VCaP (cell line): ENCODE results near the gene NTN1.

ENCODE experiments used
- H3K27ac ChIP-seq: fragments of 450-650 bp; 2 replicates; pipeline ENCODE4 v1.5.1; 2017
- CTCF ChIP-seq: fragments of 450-650 bp; conservative IDR thresholded peaks from 2 replicates; pipeline ENCODE4 v1.5.1; 2017; ENCODE audit warnings: mild to moderate bottlenecking, moderate library complexity

Gene NTN1

DNA sequence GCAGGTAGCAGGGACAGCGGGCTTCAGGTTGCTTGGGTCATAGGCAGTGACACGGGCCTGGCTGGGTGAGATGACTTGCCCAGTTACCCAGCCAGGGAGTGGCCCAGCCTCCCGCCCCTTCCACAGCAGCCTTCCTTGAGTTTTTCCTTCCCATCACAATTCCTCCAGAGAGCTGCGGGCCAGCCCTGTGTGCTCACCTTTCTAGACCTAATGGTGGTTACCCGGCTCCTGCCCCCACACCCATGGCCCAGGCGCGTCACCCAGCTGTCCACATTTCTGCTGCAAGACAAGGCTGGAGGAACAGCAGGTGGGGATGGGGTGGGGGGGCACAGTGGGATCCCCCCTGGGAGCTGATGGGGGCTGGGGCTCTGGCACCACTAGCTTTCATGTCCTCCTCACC is 203.2 kb downstream of the NTN1 start:
- no peak overlapping the region for H3K27ac ChIP-seq
- no peak for TF ChIP-seq CTCF

GRCh38 chr17:9225305-9226101 is 204.2 kb downstream of the NTN1 start:
- no peak overlapping the region for H3K27ac ChIP-seq
- no peak for TF ChIP-seq CTCF

GRCh38 chr17:9226130-9226793 is 205.0 kb downstream of the NTN1 start:
- H3K27ac ChIP-seq, result no peak overlapping the region
- no peak for TF ChIP-seq CTCF

DNA sequence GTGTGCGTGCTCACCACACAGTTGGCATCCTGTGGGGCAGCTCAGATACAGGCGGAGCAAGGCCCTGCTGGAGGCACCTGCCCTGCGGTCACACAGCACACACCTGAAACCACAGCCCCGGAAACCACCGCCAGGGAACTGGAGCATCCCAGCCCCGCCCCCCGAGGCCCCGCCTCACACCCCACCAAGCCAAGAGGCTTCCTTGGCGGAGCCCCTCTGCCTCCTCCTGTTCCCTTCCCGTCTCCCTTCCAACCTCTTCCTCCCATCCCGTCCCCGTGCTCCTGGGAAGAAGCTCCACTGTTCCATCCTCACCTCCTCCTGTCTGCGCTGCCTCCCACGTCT is 205.5 kb downstream of the NTN1 start:
- no peak overlapping the region for H3K27ac ChIP-seq
- no peak for TF ChIP-seq CTCF

DNA sequence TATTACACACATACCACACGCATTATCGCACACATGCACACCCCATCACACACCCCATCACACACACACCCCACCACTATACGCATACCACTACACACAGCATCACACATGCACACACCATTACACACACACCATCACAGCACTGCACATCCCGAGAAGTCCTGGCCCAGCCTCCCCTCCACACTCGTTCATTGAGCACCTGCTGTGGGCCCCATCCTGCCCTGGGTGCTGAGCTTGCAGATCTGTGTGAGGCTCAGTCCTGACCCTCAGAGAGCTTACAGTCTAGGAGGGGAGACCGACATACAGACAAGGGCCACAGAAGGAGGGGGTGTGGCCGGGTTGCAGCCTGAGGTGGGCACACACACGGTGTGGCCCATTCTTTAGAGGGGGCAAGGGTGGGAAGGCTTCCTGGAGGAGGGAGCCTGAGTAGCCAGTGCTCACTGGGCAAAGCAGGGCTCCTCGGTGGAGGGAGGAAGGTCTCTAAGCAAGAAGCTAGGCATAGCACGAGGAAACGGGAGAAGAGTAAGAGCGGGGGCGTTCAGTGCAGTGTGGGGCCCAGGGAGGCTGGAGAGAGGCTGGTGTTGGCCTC is 206.6 kb downstream of the NTN1 start:
- TF ChIP-seq CTCF, result no peak
- H3K27ac ChIP-seq, result no peak overlapping the region

- TF ChIP-seq CTCF, result no peak
- no peak overlapping the region for H3K27ac ChIP-seq
These were observed 207.3 kb downstream of the NTN1 start for GRCh38 chr17:9228408-9229159.

DNA sequence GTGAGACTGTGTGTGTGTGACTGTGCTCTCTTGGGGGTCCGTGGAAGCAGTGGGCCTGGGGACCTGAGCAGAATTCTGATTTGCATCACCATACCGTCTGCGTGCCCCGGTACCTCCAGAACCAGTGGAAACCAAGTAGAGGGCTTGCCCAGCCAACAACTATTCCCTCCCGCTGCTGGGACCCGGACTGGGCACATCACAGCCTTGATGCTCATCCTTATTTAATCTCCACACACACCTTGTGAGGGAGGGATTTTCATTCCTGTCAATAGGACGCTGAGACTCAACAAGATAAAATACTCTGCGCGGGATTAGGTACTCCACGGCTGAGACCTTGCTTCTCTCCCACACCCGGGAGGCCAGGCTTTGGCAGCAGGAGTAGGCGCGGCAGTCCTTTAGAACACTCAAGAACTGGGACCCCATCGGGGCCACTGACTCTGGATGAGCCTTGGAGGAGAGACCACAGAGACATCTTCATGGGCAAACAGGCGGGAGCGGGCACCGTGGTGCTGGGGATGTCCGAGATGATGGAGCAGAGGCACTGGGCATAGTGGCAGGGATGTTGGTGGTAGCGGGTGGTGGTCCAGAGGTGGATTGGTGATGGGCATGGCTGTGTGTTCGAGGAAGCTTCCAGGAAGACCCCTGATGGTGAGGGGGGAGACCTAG is 208.0 kb downstream of the NTN1 start:
- no peak overlapping the region for H3K27ac ChIP-seq
- TF ChIP-seq CTCF, result no peak
